HG03378 (cell line): ENCODE results near the gene RAB12.
"Not testable (repeated sequence)": the region's sequence is repeated elsewhere in the genome, so short reads cannot be mapped to it uniquely, and the experiment has no call there.

Experiments
- ATAC-seq: cut with Tn5 transposase; IDR thresholded peaks from one replicate; pipeline ENCODE4 v1.9.1; 2021; ENCODE audit warnings: mild to moderate bottlenecking, moderate library complexity; ENCODE audit not compliant: unreplicated experiment

Gene RAB12

DNA sequence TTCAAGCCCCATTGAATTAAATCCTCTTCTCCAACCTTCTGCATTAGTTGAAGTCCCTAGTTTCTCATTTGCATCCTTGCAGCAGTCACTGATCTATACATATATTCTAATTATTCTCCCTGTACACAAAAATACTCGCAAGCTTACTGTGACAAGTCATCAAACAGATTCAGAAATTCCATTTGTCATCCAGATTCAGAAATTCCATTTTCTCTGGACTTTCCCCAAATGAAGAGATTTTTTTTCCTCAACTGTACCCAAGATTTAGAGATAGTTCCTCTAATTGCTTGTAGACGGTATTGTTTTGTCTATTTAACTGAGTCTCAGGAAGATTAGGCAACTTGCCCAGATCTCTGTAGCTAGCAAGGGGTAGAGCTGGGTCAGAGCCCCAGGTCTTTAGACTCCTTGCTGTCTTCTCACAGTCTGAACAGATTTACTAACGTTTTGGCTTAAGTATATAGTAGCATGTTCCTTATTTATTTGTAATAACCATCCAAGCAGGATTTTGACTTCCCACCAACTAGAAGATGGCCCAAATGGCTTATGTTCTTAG lies 34.2 kb downstream of the RAB12 start:
- ATAC-seq = no peak

DNA sequence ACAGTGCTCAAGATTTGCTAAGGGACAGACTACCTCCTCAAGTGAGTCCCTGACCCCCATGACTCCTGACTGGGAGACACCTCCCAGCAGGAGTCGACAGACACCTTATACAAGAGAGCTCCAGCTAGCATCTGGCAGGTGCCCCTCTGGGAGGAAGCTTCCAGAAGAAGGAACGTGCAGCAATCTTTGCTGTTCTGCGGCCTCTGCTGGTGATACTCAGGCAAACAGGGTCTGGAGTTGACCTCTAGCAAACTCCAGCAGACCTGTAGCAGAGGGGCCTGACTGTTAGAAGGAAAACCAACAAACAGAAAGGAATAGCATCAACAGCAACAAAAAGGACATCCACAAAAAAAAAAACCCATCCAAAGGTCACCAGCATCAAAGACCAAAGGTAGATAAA lies 38.1 kb downstream of the RAB12 start:
- ATAC-seq = not testable (repeated sequence)

DNA sequence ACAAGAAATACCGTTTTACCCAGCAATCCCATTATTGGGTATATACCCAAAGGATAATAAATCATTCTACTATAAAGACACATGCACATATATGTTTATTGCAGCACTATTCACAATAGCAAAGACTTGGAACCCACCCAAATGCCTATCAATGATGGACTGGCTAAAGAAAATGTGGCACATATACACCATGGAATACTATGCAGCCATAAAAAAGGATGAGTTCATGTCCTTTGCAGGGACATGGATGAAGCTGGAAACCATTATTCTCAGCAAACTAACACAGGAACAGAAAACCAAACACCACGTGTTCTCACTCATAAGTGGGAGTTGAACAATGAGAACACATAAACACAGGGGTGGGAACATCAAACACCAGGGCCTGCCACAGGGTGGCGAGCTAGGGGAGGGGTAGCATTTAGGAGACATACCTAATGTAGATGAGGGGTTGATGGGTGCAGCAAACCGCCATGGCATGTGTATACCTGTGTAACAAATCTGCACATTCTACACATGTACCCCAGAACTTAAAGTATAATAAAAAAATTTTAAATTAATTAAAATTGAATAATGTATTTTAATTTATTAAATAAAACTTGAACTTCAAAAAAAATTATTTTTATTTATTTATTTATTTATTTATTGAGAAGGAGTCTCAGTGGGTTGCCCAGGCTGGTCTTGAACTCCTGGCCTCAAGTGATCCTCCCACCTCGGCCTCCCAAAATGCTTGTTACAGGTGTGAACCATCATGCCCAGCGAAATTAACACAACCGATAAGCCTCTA lies 42.4 kb downstream of the RAB12 start:
- ATAC-seq = not testable (repeated sequence)

DNA sequence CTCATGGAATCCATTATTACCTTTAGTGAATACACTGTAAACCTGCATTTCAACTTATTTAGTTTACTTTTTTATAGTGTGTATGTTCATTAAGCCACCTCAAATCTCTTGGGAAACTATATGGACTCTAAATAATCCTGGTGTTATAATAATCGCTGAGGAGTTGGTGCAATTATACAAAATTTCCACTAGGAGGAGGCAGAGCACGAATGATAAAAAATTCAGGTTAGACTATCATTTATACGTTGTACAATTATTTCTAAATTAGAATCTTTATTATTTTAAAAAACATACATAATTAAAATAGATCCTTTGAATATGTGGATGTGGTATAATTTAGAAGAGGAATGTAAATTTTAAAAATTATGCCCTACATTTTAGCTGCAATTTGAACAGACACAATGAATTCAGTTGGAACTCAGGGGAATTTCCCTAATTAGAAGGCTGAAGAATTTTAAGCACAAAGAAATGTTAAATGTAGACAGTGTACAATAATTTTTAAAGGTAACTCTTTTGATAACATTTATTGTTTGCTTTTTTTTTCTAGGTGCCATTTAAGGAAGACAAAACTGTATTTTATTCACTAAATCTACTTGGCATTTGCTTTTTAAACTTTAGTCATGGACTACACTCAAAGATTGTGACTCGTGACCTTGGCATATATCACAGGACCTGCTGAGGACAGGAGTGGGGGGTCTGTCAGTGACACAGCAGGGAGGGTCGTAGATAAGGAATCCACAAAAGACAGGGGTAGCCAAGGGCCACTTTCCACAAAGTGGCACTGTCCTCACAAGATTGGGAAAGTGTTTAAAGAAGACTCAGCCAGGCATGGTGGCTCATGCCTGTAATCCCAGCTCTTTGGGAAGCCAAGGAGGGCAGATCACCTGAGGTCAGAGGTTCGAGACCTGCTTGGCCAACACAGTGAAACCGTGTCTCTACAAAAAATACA lies 45.5 kb downstream of the RAB12 start:
- ATAC-seq = no peak

DNA sequence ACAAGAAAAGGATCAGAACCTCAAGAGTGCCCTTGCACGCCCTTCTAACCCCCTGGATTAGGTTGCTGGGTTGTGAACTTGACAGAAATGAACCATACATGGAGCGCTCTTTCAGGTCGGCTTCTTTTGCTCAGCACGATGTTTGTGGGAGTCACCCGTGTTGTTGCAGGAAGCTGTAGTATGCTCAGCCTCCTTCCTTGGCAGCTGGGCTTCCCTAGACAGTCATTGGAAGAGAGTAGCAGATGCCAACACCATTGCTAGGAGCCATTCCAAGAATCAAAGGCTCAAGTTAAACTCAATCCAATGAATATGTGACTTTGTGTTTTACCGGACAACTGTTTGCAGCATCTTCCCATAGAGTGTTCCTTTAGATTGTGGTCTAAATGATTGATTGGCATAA lies 47.0 kb downstream of the RAB12 start:
- no peak for ATAC-seq

DNA sequence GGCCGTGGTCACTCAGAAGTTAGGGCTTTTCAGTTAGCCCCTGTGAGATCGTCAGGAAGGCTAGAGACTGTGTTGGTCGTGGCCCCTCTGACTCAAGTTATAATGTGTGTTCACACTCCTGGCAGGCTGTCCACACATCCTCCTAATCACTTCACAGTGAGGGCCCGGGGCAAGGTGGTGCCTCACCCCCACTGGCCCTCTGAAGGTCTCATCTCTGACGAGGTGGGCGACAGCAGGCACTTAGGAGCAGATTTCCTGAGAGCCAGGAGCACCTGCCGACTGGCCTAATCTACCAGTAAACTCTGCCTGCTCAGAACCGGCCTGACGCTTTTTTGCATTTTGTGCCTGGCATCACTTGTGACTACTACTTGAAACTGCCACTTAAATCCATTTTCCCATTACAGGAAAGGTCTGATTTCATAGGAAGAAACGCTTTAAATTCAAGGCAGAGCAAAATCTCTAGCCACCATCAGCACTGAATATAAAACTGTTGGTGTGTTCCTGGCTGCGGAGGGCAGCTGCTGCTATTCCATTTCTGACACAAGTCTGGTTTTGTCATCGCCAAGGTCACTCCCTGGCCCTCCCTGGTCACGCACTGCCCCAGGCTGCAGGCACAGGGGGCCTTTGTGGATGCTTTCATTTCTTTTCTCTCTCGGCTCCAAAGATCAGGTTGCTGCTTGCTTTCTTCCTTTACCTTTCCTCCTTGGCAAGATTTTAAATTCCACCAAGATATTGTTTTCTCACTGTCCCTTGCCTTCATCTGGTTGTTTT lies 48.0 kb downstream of the RAB12 start:
- no peak for ATAC-seq

DNA sequence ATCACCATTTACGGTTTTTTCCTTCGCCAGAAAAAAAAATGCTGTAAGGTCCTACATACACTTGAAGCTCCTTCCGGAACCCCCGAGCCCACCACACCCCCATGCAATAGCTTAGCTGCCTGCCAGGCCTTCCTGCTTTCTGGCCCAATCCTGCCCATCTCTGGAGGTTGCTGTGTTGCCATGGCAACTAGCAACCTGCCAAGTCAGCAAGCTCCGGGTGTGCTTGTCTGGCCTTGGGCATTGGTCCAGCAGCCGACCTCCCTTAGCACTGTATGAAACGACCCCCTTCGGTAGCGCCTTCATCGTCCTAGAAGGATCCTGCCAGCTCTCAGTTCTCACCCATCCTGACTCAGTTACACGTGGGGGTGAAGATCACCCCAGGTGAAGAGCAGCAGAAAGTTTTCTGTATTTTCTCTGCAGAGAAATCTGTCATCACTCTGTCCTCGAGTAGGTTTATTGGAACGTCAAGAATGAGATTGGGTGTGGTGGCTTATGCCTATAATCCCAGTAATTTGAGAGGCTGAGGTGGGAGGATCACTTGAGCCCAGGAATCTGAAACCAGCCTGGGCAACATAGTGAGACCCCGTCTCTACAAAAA lies 48.7 kb downstream of the RAB12 start:
- no peak for ATAC-seq

DNA sequence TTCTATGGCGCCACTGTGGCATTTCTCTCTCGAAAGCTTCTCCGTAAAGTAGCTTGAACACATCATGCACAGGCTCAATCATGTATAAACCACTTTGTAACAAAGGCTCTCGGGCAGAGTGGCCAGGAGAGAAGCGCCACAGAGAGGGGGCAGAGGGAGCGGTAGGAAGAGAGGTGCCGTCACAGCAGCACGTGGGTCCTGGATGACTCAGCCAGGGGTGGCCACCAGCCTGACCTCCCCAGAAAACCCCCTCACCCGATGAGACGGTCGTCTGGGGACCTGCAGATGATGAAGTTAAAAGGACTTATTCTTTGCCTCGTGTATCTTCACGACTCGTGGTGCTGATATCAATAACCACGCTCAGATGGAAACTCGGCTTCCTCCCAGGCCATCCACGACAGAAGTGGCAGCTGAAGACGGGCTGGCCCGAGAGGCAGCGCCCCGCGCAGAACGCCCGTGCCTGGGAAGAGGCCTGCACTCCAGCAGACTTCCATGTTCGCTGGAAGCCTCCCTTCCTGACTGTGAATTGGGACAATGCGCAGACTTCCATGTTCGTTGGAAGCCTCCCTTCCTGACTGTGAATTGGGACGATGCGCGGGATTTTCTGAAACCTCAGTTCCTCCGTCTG lies 49.7 kb downstream of the RAB12 start:
- no peak for ATAC-seq

DNA sequence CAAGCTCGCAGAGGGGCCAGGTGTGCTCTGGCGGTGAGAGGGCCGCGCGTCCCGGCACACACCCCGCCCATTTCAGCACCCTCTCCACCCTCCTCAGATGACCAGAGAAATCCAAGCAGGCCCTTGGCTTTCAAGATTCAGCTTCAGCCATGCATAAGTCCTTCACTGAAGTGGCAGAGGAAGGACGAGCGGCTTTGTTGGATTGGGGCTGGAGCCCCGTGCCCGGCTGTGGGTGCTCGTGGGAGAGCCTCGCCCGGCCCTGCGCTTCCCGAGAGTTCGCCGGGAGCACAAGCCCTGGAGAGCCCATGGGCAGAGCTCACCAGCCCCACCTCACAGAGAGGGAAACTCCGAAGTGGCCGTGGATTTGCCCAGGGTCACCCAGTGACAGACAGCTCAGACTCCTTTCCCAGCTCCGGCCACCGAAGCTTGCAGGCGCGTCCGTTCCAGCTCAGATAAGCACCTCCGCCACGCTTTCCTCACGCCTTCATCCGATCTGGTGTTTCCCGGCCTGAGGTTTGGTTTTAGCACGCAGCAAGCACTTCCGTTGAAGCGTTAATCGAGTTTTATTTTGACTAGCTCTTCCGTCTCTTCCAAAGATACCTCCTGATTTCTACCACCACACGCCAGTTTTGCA lies 50.5 kb downstream of the RAB12 start:
- ATAC-seq = no peak

DNA sequence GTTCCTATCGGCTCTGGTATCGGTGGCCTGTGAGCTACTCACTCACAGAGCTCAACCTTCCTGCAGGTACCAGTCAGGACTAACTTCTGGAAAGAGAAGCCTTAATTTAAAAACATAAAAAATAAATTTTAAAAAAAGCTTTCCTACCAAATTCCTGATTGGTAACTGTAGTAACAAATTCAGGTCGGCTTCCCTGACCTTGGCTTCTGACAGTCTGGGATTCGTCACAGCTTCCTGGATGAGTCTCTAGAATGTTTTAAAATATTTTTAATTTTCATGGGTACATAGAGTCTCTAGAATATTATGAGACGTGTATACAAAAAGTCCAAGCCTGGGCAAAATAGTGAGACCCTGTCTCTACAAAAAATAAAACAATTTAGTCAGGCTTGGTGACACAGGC lies 51.1 kb downstream of the RAB12 start:
- ATAC-seq = no peak

DNA sequence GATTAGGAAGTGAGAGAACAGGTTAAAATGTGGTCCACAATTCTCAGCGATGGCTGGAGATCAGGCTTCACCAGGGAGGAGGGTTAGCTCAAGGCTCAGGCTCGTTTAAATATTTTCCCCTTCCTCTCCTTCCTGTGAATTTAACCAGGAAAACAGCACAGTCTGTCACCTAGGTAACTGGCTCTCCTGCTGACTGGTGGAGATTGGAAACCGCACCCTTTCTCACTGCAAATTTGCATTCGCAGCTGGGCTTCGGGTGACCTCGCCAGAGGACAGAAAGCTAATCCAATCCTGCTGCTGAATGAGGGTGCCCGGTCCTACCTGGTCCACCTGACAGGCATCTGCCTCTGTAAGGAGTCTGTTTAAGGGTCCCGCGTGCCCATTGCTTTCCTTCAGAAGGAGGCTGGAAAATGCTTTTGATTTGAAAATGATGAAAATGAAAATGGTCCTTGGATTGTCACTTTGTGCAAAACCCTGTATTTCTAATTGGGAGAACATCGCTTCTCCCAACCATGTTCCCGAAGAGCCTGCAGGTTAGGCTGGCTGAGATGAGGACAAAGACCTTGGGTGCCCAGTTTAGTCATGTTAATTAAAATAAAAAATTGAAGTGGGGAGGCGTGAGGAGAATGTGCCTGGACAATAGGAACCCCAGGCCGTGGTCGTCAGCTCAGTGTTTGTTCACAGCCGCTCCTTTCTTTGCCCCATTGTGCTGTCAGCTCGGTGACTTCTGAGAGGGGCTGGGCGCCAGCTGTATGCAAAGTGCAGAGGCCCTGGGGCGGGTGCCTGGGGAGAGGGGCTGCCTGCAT lies 52.7 kb downstream of the RAB12 start:
- no peak for ATAC-seq

DNA sequence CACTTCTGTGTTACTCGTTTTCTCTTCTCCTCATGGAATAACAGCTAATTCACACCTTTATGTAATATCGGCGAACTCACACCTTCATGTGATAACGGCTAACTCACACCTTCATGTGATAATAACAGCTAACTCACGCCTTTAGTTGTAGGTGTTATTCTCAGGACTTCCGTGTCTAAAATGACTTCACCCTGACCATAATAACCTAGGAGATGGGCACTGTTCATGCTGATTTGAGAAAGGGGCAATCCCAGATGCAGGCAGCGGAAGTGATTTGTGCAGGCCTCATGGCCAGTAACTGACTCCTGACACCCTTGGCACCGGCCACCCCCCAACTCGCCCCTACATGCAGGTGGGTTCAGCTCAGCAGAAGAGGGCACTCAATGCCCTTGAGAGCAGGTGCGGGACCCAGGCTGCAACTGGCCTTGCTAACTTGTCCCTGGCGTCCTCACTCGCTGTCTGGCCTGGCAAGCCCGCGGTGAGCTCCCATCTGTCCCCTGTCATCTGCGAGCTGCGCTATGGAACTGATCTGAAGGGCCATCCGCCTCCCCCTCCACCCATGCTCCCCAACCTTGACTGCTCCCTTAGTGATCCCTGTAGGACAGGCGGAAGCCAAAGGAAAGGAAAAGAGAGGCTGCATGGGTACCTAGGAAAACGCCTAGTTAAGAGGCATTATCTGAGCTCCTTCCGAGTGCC lies 53.5 kb downstream of the RAB12 start:
- no peak for ATAC-seq

DNA sequence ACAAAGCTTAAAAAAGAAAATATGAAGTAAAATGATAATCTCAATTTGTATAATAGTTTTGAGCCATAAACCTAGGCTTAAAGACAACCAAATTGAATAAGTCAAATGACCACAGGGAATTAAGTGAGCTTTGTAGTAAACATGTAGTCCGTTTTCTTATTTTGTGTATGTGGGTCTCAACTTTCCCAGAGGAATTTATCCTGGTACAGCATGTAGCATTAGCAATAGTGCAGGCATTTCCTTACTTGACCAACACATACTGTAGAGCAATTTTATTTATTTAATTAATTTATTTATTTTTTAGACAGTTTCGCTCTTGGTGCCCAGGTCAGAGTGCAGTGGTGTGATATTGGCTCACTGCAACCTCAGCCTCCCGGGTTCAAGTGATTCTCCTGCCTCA lies 58.6 kb downstream of the RAB12 start:
- ATAC-seq = no peak

DNA sequence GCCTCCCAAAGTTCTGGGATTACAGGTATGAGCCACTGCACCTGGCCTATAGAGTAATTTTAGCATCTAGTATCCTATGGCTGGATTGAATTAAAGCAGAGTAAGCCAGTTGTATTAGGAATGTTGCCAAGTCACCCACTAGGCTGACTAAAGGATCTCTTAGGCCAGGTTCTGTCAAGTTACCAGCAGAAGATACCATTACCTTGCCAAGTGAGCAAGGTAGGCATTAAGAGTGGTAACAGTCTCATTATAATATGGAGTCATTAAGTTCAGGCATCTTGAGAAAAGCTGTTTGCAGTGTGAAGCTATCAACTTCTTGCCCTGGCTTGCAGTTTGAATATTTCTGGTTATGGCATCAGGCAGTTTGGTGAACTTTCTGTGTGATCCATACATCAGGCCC lies 59.1 kb downstream of the RAB12 start:
- no peak for ATAC-seq

DNA sequence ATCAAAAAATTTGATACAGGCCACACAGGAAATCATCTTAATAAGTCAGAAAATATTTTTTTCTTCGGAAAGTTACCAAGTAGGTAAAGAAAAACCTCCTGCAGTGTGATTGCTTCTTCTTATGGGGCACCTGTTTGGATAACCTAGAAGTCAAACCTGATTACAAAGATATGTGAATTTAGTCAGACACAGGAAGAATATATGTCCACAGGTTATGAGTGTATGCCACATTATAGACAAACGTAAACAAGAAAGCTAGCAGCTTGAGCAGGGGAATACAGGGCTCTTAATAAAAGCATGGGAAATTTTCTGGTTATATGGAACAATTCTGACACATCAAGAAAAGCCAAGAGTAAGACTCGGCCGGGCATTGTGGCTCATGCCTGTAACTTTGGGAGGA lies 60.3 kb downstream of the RAB12 start:
- no peak for ATAC-seq

DNA sequence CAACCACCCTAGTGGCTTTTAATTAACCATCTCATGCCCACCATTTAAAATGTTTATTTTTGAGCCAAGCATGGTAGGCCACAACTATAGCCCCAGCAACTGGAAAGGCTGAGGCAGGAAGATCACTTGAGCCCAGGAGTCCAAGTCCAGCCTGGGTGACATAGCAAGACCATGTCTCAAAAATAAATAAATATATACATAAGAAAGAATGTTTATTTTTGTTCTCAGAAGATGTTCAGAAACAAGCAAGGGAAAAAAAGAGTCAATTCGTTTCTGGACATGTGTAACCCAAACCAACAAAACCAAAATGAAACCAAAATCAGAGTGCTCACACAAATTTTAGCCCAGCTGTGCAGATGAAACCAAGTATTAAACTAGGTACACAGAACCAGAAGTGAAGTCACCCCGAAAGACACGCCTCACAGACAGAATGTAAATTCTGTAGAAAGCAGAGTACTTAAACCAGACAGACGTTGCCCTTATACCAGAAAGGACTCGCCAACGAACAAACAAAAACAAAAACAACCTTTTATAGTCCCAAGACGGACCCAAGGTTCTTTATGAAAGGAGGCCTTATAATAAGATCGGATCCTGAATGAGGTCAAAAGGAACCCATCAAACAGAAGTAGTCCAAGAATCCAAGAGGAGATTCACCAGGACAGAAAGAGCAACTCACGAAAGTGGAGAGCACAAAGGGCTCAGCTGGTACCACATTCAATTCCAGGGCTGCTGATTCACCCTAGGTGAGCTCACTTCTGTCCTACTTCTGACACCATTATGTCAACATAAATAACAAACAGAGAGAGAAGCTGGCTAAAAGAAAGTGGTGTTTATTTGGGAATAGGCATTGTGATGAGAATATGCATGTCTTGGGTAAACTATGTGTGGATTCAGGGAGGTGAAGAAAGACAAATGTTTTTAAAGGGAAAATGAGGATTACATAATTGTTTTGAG lies 64.3 kb downstream of the RAB12 start:
- peak; percentile 79 for ATAC-seq

DNA sequence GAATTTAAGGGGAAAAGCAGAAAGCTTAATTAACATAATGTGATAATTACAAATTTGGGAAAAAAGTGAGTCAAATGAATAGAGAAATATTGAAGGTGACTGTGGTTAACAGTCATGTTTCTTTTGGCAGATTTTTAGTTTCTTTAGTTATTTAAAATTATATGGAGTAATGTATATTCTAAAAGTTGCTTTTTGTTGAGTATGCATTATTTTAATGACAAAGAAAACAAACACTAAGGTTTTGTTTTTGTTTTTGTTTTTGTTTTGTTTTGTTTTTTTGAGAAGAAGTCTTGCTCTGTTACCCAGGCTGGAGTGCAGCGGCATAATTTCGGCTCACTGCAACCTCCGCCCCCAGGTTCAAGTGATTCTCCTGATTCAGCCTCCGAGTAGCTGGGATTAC lies 65.8 kb downstream of the RAB12 start:
- ATAC-seq = no peak
